Left ventricle myocardium superior (tissue), 1 donor: Measurements from ENCODE around the gene RFX3. TPM values are rescaled to one million over a fixed set of nuclear protein-coding genes. Genes with fewer than 3 reads are reported as not detected.

ENCODE experiments used
- ATAC-seq: fragments of 200-7000 bp; cut with Tn5 transposase; one replicate; pipeline ENCODE4 v1.9.1; 2020; ENCODE audit warnings: mild to moderate bottlenecking, moderate library complexity
- DNase-seq: peaks from one replicate; pipeline ENCODE4 v3.0.0-alpha.2; 2020
- intact Hi-C: fragments of 100-400 bp; cut with micrococcal nuclease; formaldehyde crosslinking; loops from one replicate; pipeline ENCODE4 v1.11.0; 2022
- total RNA-seq: library from RNA; stranded (reverse); fragmentation: NEBNext Ultra II Directional; extraction: Animal tissue kit (Norgen Biotek cat#: 25700); gene quantifications from one replicate; pipeline ENCODE4 v1.2.1, GENCODE V29; 2021
- donor health status: DM: no; HTN: yes; CAD: no; lungs with severe emphysema.

The RFX3 gene
- total RNA-seq, 1 donor from 2014 or later = 3.0 TPM

DNA sequence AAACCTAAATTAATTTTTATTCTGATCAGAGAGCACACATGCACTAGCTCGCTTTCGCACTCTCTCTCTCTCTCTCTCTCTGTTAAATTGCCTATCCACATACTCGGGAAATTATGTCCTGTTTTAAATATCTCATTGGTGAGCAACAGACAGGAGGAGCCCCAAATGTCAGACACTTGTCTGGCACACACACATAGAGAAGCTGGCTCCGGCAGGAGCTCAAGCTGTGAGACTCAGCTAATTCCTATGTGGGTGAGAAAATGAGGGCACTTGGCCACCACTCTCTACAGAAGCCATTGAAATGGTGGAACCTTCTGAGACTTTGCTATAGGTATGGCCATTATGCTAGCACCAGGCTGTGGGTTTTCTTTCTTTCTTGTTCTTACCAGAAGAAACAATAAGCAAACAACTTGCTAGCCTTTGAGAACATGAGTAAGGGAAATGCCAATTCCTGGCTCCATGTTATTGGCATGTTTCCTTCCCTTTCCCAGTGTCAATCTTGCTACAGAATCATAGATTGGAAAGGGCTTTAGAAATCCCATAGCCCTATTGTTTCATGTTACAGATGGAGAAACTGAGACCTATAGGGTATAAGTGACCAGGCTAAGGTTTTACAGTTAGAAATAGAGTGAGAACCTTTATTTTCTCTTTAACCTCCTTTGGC is 9.0 kb downstream of the RFX3 start:
- ATAC-seq = no peak
- no peak for DNase-seq
- intact Hi-C loops = no loop called here

DNA sequence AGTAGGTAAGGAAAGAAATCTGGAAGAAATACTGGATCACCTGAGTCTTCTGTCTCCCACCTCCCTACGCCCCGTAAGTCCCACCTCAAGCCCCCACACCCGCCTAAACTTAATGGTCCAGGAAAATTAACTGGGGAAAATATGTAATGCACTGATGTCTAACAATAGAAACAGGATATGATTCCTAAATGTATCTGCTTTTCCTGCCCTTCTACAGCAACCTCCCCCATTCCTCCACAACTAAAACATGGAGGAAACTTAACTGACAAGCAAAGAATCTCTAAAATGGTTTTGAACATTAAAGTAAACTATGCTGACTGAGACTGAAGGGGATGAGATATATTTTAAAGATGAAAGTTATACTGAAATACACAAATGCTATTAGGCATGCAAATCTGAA is 10.4 kb downstream of the RFX3 start:
- intact Hi-C loops = no loop called here
- DNase-seq (no peak), ATAC-seq (no peak)

DNA sequence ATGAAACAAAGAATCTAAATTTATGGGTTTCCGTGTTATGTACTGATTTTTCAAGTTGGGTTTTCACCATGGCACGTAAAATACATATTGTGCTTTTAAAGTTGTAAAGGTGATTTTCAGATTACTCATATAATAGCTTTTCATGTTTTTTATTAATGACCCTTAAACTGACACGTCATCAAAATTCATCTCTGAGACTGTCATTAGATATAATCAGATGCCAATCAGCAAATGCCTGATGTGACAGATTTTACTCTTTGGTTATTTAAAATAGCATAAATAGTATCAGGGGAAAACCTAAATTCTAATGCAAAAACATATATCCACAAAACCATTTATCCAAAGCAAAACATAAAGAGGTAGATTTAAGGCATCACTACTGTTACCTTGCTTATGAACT is 11.0 kb downstream of the RFX3 start:
- DNase-seq = no peak
- intact Hi-C loops = no loop called here
- no peak for ATAC-seq

DNA sequence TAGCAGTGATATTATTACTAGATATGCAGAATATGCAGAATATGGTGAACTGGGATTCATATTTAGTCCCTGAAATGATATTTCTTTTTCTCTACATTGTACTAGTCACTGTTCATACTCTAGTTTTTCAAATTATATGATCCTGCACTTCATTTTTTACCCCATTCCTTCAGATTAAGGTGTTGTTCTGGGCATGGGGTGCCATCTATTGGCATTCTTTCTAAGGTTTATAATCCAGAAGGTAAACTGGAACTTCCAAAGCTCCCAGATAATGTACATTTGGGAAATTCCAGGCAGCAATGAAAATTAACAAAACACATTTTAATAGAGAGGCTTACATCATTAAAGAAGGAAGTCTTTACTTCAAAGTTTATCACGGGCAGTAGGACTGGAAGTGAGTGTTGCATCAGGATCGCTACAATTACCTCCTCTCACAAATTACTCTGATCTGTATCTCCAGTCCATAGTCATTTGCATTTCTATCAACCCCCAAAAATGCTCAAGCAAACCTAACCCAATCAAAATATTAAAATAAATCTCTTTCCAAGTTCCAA is 12.5 kb downstream of the RFX3 start:
- intact Hi-C loops = no loop called here
- no peak for DNase-seq
- ATAC-seq = no peak

DNA sequence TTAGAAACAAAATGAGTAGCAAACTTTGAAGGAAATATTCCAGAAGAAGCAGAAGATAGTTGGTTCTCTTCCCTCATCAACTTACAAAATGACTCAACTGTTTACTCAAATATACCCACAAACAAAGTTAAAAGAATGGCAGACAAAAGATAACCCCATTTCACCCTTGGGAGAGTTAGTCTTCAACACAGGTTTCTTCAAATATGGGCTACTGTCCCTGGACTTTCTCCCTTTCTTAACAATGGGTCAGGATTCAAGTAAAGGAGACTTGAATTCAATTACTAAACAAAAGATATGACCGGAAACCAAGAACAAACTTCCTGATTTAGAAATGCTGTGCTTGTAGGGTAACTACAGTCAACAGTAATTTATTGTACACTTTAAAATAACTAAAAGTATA is 14.2 kb downstream of the RFX3 start:
- intact Hi-C loops = no loop called here
- ATAC-seq (no peak), DNase-seq (no peak)

DNA sequence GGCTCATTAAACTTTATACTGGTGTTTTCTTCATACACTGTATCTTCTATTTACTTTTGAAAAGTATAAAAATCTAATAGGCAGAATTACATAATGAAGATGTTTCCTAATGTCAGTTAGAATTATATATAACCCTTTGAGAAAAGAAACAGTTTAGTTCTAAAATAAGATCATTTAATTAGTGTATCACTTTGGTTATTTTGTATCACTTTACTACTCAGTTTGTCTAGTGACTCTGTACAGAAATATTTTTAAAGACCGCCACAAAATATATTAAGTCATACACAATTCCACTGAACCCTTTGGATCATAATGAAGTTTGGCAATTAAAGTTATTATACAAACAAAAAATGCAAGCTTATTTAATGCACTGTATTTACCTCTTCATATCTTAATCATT is 15.0 kb downstream of the RFX3 start:
- intact Hi-C loops = no loop called here
- DNase-seq = no peak
- no peak for ATAC-seq

DNA sequence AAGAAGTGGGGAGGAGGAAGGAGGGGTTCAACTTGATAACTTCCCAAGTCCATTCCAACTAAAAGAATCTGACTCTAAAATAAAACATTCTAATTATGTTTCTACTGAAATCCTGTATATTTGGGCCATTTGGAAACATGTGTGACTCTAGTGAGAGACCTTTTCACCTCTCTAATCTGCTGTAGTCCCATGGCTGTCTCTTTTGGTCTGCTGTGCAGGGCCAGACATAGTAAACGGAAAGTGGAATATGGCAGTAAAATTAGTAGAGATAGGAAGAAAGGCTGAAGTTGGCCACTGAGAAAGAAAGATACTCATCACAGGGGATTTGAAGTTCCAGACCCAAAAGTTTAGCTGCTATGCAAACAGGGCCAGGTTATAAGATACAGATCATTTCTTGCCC is 15.9 kb downstream of the RFX3 start:
- intact Hi-C loops = no loop called here
- DNase-seq (no peak), ATAC-seq (no peak)

DNA sequence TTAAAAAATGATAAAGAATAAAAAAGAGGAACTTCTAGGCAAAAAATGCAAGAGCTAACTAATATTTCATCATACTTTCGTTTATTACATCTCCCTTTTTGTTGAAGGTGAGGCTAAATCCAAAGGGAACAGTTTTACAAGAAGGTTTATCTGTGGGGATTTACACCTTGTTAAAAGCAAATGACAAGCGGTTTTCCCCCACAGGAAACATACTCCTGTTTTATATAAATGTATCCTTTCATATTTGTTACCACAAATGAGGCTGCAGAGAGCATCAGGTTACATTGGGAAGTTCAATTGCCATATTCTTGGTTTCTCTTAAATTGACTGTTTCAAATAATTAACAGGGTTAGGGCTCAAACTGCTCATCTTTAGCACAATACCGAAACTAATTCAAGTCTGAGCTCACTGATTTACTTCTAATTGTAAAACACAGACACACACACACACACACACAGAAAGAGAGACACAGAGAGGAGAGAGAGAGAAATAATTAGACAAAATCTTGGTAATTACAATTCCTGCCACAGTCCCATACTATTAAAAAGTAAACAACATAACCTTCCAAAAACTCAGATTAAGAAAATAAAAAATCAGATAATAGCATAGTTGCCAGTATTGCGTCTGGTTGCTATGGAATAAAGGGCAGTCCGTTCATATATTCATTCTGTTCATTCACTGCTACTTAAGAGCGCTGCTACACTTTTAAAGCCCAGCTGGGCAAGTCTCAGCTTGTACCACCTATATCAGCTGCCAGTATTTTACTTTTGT is 17.1 kb downstream of the RFX3 start:
- ATAC-seq = no peak
- no peak for DNase-seq
- intact Hi-C loops = no loop called here

DNA sequence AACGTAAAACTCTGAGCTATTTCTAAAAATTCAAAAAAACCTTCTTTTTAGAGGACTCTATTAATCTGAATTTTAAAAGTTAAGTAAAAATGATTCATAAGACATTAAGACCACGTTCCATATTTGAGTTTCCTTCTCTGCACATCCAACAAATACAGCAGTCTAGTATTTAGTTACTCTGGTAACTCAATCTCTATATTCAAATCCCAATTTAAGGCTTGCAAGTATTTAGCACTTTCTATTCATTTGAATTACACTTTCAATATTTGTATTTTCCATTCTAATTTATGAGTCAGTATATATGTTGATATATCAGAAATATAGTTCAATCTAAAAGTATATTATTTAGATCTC is 17.7 kb downstream of the RFX3 start:
- ATAC-seq = no peak
- intact Hi-C loops = no loop called here
- no peak for DNase-seq

DNA sequence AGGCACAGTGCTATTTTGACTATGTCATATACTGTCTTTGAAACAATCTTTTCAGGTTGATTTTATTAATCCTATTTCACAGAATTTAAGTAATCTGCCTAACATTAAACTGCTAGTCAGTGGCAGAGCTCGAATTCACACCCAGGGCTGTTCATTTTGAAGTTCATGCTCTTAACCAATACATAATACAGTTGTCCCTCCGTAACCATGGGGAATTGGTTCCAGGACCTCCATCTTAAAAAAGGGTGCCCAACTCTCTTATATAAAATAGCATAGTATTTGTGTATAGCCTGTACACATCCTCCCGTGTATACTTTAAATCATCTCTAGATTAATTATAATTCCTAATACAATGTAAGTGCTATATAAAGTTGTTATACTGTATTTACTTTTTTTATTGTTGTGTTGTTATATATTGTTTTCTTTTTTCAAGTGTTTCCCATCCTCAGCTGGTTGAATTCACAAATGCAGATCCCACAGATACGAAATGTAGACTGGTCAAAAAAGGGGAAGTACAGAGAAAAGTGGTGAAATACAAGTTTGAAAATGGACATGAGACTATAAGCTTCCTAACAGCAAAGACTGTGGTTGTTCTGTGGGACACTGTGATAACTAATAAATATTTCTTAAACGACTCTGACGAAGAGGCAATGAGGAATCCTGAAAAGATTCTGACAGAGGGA is 18.3 kb downstream of the RFX3 start:
- no peak for DNase-seq
- intact Hi-C loops = no loop called here
- ATAC-seq = peak; percentile 46

DNA sequence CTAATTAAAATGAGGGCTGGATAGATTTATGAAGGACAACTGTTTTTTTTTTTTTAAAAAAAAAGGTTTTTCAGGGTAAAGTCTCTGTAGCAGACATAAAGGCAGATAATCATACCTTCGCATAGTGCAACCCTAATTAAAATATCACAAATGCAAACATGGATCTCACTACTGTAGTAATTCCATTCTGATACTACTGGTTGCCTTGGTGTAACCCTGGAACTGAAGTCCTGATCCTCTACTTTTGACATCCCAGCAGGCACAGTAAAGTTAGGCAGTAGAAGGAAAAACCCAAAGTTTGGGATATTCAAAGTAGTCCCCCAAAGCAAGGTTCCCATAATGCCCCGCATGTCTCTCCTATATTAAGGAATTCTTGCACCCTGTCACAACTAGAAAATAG is 19.6 kb downstream of the RFX3 start:
- intact Hi-C loops = no loop called here
- DNase-seq (no peak), ATAC-seq (no peak)

DNA sequence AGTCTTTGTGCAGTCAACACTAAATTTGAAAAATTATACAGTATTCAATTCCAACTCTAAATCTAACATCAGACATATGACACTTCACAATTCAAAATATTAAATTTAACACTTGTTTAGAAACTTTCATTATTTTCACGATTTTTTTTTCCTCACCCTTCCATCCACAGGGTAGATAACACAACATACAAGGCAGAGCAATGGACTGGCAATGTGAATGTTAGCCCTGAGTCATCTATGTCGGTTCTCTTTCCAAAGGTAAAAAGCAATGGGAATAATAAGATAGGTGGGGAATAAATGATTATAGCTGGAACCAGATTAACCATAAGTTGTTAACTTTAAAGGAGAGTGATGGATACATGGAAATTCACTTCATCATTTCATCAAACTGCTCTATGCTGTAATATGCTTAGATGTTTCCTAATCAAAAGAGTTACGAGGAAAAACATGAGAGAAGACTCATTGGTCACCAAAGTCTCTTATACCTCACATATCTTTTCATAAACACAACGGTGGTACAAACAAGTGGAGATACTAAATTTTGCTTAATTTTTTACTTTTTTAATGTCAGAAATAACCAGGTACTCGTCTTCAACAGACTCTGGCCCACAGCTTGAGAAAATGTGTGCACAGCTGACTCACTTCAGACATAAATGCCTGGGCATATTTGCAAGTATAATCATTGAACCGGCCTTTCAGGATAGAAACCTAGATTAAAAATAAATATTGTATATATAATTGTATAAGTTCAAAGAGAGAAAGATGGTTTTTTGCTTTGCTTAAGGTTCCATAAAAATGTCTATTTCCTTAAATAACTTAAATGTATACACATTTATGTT is 23.0 kb downstream of the RFX3 start:
- ATAC-seq (no peak), DNase-seq (no peak)
- intact Hi-C loops = no loop called here

DNA sequence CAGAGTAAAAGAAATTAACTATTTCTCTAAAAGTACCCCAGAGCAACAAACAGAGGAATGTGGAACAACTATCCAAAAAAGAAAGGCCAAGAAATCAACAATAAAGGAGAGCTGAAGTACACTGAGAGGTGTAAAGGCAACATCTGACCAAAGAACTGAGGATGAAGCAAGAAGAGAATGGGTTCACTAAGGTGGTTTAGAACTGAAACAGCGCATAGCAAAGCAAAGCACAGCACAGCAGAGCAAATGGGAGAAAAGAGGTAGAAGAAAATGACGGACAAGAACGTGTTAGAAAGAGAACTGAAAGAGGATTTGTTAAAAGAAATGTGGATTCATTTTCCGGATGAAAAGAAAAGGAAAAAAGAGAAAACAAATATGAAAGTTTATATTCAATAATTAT is 25.8 kb downstream of the RFX3 start:
- intact Hi-C loops = no loop called here
- no peak for DNase-seq
- ATAC-seq = no peak

DNA sequence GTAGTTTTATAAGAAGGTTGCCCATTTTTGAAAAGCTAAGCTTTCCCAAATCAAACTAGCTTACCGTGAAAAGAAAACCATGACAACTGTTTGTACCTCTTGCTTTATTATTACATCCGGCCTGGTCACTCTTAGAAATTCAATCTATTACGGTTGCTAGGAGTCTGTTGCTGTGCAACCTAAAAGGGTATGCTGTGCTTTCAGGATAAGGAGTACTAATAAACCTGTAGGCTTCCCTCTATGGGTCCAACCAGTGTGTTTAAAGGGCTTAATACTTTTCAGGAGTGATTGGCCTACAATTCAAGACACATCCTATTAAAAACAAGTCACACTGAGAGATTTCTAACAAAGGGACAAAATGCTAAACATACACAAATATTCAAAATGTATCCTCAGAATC is 27.1 kb downstream of the RFX3 start:
- no peak for ATAC-seq
- intact Hi-C loops = no loop called here
- no peak for DNase-seq

DNA sequence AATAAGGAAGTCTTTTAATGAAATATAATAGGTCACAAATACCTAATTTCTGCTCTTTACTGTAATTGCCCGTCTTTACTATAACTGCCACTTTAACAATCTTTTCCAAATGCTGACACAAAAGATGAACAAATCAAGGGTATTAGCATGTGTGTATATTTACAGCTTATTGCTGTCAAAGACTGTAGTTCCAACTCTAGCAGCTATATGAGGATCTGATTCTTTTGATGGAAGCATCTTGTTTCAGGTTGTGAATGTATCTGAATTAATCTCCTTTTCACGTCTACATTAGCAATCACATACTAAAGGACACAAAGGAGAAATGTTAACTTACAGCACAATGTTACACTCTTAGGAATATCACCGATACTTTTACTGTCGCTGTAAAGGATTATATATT is 27.9 kb downstream of the RFX3 start:
- no peak for ATAC-seq
- intact Hi-C loops = no loop called here
- no peak for DNase-seq

DNA sequence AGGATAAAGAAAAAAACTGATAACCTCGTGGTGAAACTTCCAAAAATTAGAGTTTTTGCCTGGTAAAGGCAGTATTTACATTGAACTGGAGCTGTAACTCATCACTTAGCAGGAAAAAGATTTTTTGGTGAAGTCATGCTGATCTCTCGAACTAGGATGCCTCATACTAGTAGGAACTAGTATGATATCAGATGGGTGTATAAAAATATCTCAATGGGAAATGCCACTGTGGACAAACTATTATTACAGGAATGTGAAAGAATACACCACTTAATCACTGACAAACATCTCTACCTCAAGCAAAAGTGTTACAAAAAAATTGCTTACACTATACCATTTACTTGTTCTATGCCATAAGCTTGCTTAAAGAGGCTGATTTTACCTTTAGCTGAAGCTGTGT is 28.4 kb downstream of the RFX3 start:
- no peak for DNase-seq
- intact Hi-C loops = no loop called here
- ATAC-seq = no peak

DNA sequence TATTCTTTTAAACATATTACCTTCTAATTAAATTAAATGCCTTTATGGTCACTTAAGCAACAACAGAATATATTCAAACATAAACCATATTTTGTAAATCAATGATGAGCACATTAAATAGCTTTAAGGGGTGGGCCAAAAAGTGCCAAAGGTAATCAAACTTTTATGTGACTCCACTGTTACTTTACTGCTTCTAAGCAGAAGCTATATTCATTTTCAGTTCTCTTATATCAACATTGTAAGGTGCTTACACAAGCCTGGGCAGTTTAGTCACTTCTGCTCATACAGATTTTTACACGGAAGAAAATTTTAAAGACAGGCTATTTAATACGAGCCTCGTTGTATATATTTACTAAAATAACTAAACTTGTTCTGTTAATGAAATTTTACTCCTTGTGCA is 29.9 kb downstream of the RFX3 start:
- intact Hi-C loops = no loop called here
- ATAC-seq (no peak), DNase-seq (no peak)

DNA sequence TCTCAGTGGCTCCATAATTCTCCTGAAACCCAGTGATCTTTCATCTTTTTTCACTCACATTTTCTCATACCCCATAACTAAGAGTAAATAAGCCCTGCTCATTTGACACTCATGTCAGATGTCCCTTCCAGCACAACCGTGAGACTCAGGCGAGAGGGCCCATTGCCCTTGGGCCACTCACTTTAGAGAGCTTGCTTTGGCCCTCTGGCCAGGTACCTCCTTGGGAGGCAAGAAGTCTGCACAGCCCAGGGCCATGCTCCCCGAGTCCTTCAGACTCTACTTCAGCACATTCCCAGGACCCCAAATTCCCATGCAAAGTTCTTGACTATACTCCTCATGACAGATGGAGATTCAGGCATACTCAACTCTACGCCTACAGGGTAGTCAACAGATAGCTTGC is 33.6 kb downstream of the RFX3 start:
- ATAC-seq = no peak
- DNase-seq = no peak
- intact Hi-C loops = no loop called here

DNA sequence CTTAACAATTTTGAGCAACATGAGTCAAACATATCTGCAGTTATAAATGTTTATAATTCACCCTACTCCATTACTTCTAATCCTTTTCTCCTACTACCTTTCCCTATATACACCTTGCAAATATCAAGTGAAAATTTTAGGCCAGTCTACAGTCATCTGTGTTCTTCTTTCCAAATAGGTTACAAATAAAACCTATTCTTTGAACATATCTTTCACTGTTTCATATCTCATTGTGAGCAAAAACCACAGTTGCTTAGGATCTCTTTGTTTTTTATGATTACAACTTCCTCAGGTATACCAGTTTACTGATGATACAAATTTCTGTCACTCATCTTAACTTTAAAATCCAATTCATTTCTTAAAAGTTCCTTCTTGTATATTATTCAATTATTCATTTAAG is 34.4 kb downstream of the RFX3 start:
- intact Hi-C loops = no loop called here
- no peak for ATAC-seq
- no peak for DNase-seq

DNA sequence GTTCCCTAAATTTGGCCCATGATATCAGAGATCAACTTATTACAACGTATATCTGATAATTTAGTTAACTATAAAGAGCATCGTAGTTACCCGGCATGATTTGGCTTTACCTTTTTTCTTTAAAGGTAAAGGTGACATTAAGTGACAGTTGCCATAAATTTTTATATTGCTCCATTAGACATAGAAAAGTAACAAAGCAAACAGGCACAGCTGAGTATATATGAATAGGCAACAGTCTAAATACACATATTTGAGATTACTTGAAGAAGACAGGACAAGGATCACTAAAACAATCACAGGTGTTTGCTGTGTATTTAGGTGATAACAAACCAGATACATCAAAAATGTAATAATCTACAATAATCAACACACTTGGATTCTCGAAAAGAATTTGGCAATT is 34.8 kb downstream of the RFX3 start:
- intact Hi-C loops = no loop called here
- no peak for ATAC-seq

More for the DNA sequence above, 34.8 kb downstream of the RFX3 start:
- DNase-seq = no peak
